HG03342 (cell line): Measurements from ENCODE around the gene ENPP1.
"Not testable (repeated sequence)": the region's sequence is repeated elsewhere in the genome, so short reads cannot be mapped to it uniquely, and the experiment has no call there.

Experiments used
- ATAC-seq: cut with Tn5 transposase; IDR thresholded peaks from one replicate; pipeline ENCODE4 v1.9.1; 2021; ENCODE audit warnings: mild to moderate bottlenecking, moderate library complexity; ENCODE audit not compliant: unreplicated experiment

Gene ENPP1

DNA sequence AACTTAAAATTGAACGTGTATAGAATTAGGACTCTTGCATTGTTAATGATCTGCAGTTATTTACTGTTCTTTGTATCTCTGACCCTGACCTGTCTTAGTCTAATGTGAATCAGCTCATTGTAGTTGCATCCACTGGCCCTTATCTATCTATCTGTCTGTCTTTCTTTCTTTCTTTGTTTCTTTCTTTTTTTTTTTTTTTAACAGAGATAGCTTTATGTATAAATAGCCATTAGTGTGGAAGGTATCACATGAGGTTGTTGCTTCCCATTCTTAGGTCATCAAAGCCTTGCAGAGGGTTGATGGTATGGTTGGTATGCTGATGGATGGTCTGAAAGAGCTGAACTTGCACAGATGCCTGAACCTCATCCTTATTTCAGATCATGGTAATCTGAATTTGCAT, 59.9 kb downstream of the ENPP1 start:
- no peak for ATAC-seq

DNA sequence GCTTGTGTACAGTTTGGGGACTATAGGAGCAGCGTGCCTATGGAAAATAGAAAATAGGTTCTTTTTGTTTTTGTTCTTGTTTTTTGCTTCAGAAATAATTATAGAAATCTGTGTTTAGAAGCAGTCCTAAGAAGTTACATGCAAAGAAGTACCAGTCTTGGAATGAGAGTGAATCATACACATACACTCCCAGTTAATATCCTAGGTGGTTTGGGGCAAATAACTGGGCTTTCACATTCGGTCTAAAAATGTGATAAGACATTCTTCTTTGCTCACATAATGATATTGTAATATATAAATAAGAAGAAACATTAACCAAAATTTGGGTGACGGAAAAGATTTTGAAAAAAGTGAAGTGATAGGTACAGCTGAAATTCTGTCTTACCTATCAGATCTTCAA, 61.0 kb downstream of the ENPP1 start:
- no peak for ATAC-seq

GRCh38 chr6:131875647-131876046, 67.8 kb downstream of the ENPP1 start:
- no peak for ATAC-seq

GRCh38 chr6:131876545-131876944, 68.7 kb downstream of the ENPP1 start:
- ATAC-seq: no peak

- ATAC-seq: no peak
Observed at GRCh38 chr6:131877999-131878789, 70.4 kb downstream of the ENPP1 start.

DNA sequence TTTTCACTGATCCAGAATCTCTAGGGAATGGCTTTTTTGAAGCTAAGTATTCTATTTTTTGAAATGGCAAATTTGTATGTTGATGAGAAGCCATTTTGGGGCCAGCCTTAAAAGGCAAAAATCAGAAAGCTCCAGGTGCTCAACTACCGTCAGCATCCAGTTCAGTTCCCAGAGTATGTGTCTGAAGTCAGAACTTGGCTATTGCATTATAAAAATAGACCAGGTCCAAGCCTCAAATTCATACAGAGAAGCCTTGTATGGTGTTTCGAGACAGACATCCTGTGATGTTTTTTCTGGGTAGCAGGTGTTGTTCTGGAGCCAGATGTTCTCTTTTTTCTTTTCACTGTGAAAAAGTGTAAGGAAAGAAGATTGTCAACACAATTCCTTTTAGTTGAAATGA, 75.2 kb downstream of the ENPP1 start:
- ATAC-seq: no peak

DNA sequence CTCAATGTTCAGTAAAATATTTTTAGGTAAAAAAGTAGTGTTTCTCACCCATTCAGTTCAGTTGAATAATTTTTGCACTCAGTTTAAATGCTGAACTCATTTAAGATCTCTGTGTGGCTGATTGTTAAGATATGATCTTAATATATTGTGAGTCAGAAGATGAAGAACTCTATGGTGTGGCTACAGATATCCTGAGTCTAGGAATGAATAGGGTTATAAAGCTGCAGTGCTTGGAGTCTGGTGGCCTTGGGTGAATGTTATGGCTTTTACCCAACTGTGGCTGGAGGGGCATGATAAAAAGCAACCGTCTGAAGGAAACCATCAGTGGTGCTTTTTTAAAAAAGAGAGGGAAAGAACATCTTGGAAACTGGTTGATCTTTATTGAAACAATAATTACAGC, 77.4 kb downstream of the ENPP1 start:
- ATAC-seq: no peak

DNA sequence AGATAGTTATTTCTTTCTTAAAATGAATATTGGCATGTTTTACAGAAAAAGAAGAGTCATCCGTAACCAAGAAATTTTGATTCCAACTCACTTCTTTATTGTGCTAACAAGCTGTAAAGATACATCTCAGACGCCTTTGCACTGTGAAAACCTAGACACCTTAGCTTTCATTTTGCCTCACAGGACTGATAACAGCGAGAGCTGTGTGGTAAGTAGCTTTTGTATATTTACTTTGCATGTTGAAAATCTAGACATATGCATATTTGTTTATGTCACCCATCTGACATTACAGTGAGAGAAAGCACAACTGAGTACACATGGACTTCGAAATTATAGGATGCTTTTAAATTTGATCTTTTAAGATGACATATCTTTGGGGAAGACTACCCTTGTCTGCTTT, 78.7 kb downstream of the ENPP1 start:
- no peak for ATAC-seq

GRCh38 chr6:131890091-131890490, 82.3 kb downstream of the ENPP1 start:
- no peak for ATAC-seq

DNA sequence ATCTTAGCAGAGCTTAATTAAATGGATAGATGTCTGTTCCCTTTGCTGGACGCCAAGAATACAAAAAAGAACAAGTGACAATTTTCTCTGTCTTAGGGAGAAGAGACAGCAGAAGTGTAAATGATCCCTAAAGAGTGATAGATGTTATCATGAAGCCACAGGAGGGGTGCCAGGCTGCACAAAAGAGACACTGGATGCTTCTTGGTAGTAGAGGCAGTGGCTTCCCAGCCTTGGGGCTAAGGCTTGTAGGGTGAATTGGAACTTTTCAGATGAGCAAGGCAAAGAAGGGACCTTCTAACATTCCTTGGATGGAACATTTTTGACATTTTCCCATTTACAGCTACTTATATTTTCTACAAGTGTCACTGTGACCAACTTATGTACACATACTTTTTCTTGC, 85.4 kb downstream of the ENPP1 start:
- ATAC-seq: no peak

GRCh38 chr6:131894493-131895424, 86.9 kb downstream of the ENPP1 start:
- ATAC-seq: no peak

DNA sequence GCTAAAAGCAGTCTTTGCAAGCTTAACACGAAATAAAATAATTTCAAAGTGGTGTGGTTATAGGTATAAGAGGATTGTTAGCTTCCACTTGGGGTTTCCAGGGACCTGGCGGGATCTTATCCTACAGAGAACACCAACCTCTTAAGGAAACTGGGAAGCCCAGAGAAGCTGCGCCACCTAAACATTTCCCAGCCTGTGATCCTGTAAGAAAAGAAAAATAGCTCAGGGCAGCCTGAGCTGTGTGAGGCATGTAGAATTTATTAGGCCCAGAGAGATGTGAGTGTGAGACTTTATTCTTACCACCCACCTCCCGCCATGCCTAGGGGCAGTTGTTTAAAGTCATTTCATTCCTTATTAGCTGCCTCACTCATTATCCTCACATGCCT, 89.2 kb downstream of the ENPP1 start:
- ATAC-seq: no peak

DNA sequence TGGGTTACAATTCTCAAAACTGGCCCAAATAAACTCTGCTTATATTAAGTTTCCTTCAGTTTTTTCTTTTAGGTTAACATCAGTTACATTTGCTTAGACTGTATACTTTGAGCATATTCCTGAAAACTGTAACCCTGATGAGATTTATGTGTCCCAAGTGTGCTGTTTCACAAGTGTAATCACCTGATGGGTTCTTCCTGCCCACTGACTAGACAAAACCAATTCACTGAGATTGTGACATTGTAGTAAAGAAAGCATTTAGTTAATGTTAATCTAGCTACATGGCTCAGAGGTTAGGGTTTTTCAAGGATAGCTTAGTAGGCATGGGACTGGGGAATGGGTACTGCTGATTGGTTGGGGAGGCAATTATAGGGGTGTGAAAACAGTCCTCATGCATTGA, 89.8 kb downstream of the ENPP1 start:
- ATAC-seq: no peak

DNA sequence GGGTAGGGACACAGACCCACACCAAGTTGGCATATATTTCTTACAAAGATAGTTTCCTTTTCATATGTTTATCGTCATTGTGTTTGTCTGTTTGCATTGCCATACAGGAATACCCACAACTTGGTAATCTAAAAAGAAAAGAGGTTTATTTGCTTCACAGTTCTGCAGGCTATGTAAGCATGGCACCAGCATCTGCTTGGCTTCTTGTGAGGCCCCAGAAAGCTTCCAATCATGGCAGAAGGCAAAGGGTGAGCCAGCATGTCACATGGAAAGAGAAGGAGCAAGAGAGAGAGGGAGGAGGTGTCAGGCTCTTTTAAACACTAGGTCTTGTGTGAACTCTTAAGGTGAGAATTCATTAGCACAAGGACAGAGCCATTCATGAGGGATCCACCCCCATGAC, 90.9 kb downstream of the ENPP1 start:
- no peak for ATAC-seq

- ATAC-seq: no peak
Observed at GRCh38 chr6:131900231-131900630, 92.4 kb downstream of the ENPP1 start.

- not testable (repeated sequence) for ATAC-seq
Observed at GRCh38 chr6:131901326-131901873, 93.6 kb downstream of the ENPP1 start.

DNA sequence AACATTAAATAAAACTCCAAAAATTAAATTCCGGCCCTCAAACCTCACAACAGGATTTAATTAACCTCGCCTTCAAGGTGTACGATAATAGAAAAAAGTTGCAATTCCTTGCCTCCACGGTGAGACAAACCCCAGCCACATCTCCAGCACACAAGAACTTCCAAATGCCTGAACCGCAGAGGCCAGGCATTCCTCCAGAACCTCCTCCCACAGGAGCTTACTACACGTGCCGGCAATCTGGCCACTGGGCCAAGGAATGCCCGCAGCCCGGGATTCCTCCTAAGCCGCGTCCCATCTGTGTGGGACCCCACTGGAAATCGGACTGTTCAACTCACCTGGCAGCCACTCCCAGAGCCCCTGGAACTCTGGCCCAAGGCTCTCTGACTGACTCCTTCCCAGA, 95.9 kb downstream of the ENPP1 start:
- ATAC-seq: not testable (repeated sequence)

GRCh38 chr6:131908787-131909186, 101.0 kb downstream of the ENPP1 start:
- not testable (repeated sequence) for ATAC-seq

DNA sequence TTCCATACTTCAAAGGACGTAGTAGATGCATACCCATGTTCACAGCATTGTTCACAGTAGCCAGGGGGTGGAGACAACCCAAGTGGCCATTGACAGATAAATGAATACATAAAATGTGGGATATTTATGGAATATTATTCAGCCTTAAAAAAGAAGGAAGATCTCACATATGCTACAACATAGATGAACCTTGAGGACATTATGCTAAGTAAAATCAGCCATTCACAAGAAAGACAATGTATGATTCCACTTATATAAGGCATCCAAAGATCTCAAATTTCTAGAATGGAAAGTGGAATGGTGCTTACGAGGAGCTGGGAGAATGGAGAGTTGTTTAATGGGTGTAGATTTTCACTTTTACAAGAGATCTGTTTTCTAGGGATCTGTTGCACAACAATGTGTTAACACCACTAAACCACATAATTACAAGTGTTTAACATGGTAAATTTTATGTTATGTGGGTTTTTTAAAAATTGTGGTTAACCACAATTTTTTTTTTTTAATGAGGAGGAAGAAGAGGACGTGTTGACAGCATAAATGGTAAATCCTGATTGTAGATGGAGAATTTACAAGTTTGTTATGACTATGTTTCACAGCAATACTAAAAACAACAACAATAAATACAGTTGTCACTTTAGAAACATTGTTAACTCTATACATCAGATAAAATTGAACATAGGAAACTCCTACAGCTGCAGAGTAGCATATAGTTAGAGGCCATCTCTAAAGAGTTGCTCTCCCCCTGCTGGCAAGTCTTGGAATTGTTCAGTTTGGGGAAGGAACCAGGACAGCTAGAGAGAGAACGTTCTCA, 101.8 kb downstream of the ENPP1 start:
- ATAC-seq: peak; percentile 99

GRCh38 chr6:131910219-131910589, 102.4 kb downstream of the ENPP1 start:
- peak; percentile 18 for ATAC-seq

DNA sequence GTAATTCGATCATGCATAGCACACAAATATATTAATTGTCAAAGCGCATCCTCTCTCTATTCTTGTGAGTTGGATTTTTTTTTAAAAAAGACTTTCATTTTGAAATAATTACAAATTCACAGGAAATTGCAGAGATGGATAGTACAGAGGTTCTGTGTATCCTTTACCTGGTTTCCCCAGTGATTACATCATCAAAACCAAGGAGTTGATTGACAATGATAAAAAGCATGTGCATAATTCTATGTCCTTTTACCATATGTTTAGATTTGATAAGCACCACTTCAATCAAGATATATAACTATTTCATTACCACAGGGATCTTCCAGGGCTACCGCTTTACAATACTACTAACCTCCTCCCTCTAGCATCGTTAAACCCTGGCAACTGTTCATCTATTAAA, 103.1 kb downstream of the ENPP1 start:
- ATAC-seq: no peak
